Testis (tissue), 3 donors: ENCODE measurements around the gene SAMD11. TPM values are rescaled to one million over a fixed set of nuclear protein-coding genes. Genes with fewer than 3 reads are reported as not detected.

Experiments
- DNase-seq: peaks from one replicate; pipeline ENCODE4 v3.0.0-alpha.2; 2019
- H3K27ac ChIP-seq, 2 donors: fragments of 200-600 bp; sonication (generic); one replicate each; pipeline ENCODE4 v1.5.1; 2019
- H3K27me3 ChIP-seq: fragments of 200-600 bp; sonication (generic); one replicate; pipeline ENCODE4 v1.5.1; 2019
- H3K36me3 ChIP-seq: fragments of 200-600 bp; sonication (generic); one replicate; pipeline ENCODE4 v1.5.1; 2017; ENCODE audit warnings: low read depth; ENCODE audit errors: missing control alignments
- H3K4me1 ChIP-seq: fragments of 200-600 bp; sonication (generic); one replicate; pipeline ENCODE4 v1.5.1; 2019
- H3K4me3 ChIP-seq, 2 donors: fragments of 200-600 bp; sonication (generic); one replicate each; pipeline ENCODE4 v1.5.1; 2017 to 2019
- H3K9me3 ChIP-seq: fragments of 200-600 bp; sonication (generic); one replicate; pipeline ENCODE4 v1.5.1; 2017
- CTCF ChIP-seq, 3 experiments: fragments of 450-650 bp in 2 of 3; fragments of 200-600 bp in 1 of 3; sonication (generic) in 1 of 3; IDR thresholded peaks; one replicate each; pipeline ENCODE4 v1.5.1; 2016 to 2019; ENCODE audit warnings: antibody characterized with exemption in 3 of 3, mild to moderate bottlenecking in 2 of 3, moderate library complexity in 1 of 3
- POLR2A ChIP-seq: fragments of 450-650 bp; IDR thresholded peaks from one replicate; pipeline ENCODE4 v1.6.1; 2017; ENCODE audit warnings: antibody characterized with exemption, mild to moderate bottlenecking, moderate library complexity
- WGBS, 2 donors: methylation state at CpG; one replicate each; pipeline ENCODE4 v1.1.5; 2018; 5-methylcytosine and 5-hydroxymethylcytosine counted together
- intact Hi-C: fragments of 100-400 bp; cut with DNase I; formaldehyde crosslinking; loops from one replicate; pipeline ENCODE4 v1.15.1; 2023; ENCODE audit warnings: low total_unique reads
- polyA plus RNA-seq: library from polyadenylated mRNA; stranded (reverse); fragments of 350-450 nt; fragmentation: Illumina TruSeq; extraction: RNeasy Lipid Tissue Mini Kit (QIAGEN cat#74804); gene quantifications from one replicate; pipeline ENCODE4 v1.2.3, GENCODE V29; 2014; ENCODE audit warnings: low read depth, low replicate concordance; ENCODE audit not compliant: insufficient read depth
- total RNA-seq, 2 donors: library from RNA; depleted of rRNA; stranded (reverse); fragments of >200 nt; gene quantifications; one replicate each; pipeline ENCODE4 v1.2.3, GENCODE V29; 2016

Gene SAMD11
- total and polyA plus RNA-seq, 3 donors from 2014 or later: 7.9 to 47.2 (median 36.9) TPM

GRCh38 chr1:909861-910310 is 13.8 kb upstream of the SAMD11 start:
- DNase-seq: peak; percentile 8
- TF ChIP-seq POLR2A (no peak), CTCF (IDR thresholded peaks at IDR 0.05) (no peak)
- H3K36me3 ChIP-seq: no peaks in the 10 kb centered on the region
- H3K4me1 ChIP-seq: peaks cover 15% of the 10 kb centered on the region
- H3K27me3 ChIP-seq: no peaks in the 10 kb centered on the region
- WGBS, 2 donors: 11% methylated on average over 36 of the region's 53 CpGs; no CpG with 5 or more reads in 1 of the 2 donors
- intact Hi-C loops: loop anchor here (10.0 kb wide), 1 partner anchor 65 kb away; no protein-coding TSS in a partner anchor
- H3K9me3 ChIP-seq: no peaks in the 10 kb centered on the region
- no peak overlapping the region for H3K27ac ChIP-seq
- H3K4me3 ChIP-seq: no peak overlapping the region

DNA sequence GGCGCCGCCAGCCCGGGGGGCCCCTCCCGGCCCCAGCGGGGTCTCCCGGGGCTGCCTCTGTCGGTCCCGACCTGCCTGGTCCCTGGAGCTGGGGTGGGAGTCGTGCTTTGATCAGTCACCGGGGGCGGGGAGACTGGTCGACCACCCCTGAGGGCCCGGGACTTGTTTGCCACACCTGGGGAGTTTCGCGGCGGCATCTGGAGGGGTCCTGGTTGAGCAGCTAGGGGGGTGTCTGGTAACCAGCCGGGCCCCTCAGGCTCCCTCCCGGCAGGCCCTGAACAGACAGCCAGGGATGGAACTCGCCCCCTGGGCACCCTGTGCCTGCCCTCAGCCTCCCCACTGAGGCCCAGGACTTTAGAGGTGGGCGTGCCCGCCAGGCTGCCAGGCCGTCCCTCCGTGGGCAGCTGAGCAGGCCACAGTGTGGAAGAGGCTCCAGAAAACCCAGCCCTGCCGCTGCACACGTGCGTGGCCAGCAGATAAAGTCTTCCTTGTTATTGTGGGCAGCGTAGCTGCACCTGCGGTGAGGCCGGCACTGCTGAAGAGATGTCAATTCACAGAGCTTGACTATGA is 13.3 kb upstream of the SAMD11 start:
- intact Hi-C loops: no loop called here
- no peaks in the 10 kb centered on the region for H3K27me3 ChIP-seq
- WGBS, 2 donors: 25% methylated on average over 29 of the region's 29 CpGs; no CpG with 5 or more reads in 1 of the 2 donors

GRCh38 chr1:910881-911721 is 12.6 kb upstream of the SAMD11 start:
- Histone ChIP-seq H3K4me1 (peaks cover 5% of the 10 kb centered on the region), H3K27me3 (no peaks in the 10 kb centered on the region), H3K27ac (no peak overlapping the region), H3K9me3 (no peaks in the 10 kb centered on the region), H3K4me3 (no peak overlapping the region), H3K36me3 (no peaks in the 10 kb centered on the region)
- intact Hi-C loops: no loop called here
- DNase-seq: no peak
- TF ChIP-seq POLR2A (no peak), CTCF (IDR thresholded peaks at IDR 0.05) (no peak)
- WGBS, 2 donors: 64% methylated on average over 14 to 25 of the region's 25 CpGs

More for the DNA sequence above, 13.3 kb upstream of the SAMD11 start:
- peaks cover 10% of the 10 kb centered on the region for H3K4me1 ChIP-seq
- H3K9me3 ChIP-seq: no peaks in the 10 kb centered on the region
- TF ChIP-seq POLR2A (no peak), CTCF (IDR thresholded peaks at IDR 0.05) (no peak)
- H3K4me3 ChIP-seq: no peak overlapping the region
- no peak for DNase-seq
- H3K36me3 ChIP-seq: no peaks in the 10 kb centered on the region
- no peak overlapping the region for H3K27ac ChIP-seq

GRCh38 chr1:911875-912739 is 11.6 kb upstream of the SAMD11 start:
- no peak for DNase-seq
- intact Hi-C loops: no loop called here
- Histone ChIP-seq H3K27ac (no peak overlapping the region), H3K4me1 (peaks cover 9% of the 10 kb centered on the region), H3K27me3 (no peaks in the 10 kb centered on the region), H3K4me3 (no peak overlapping the region), H3K36me3 (no peaks in the 10 kb centered on the region), H3K9me3 (no peaks in the 10 kb centered on the region)
- TF ChIP-seq CTCF (IDR thresholded peaks at IDR 0.05) (no peak), POLR2A (no peak)
- WGBS, 2 donors: 55 to 60% methylated on average over 14 to 15 of the region's 15 CpGs
